HEK293 (cell line): ENCODE results near the gene KLC4.

Source experiments
- EGR2 ChIP-seq: fragments of 450-650 bp; formaldehyde crosslinking; IDR thresholded peaks from 2 replicates; pipeline ENCODE4 v1.5.1; 2016; ENCODE audit warnings: low read depth, missing biosample characterization, missing genetic modification characterization
- KLF7 ChIP-seq: fragments of 450-650 bp; formaldehyde crosslinking; IDR thresholded peaks from 2 replicates; pipeline ENCODE4 v1.5.1; 2016; ENCODE audit warnings: missing biosample characterization, missing genetic modification characterization, borderline replicate concordance
- MYNN ChIP-seq: fragments of 450-650 bp; formaldehyde crosslinking; IDR thresholded peaks from 2 replicates; pipeline ENCODE4 v1.5.1; 2016; ENCODE audit warnings: missing biosample characterization, missing genetic modification characterization, borderline replicate concordance
- OSR2 ChIP-seq: fragments of 450-650 bp; formaldehyde crosslinking; IDR thresholded peaks from 2 replicates; pipeline ENCODE4 v1.5.1; 2016; ENCODE audit warnings: missing biosample characterization, missing genetic modification characterization
- RBAK ChIP-seq: fragments of 450-650 bp; formaldehyde crosslinking; IDR thresholded peaks from 2 replicates; pipeline ENCODE4 v1.5.1; 2016; ENCODE audit warnings: missing biosample characterization, missing genetic modification characterization
- WT1 ChIP-seq: fragments of 450-650 bp; formaldehyde crosslinking; IDR thresholded peaks from 2 replicates; pipeline ENCODE4 v1.5.1; 2016; ENCODE audit warnings: missing biosample characterization, missing genetic modification characterization
- ZFP37 ChIP-seq: fragments of 450-650 bp; formaldehyde crosslinking; IDR thresholded peaks from 2 replicates; pipeline ENCODE4 v1.5.1; 2016; ENCODE audit warnings: missing biosample characterization, missing genetic modification characterization
- ZIC2 ChIP-seq: fragments of 450-650 bp; formaldehyde crosslinking; IDR thresholded peaks from 2 replicates; pipeline ENCODE4 v1.5.1; 2016; ENCODE audit warnings: missing biosample characterization, missing genetic modification characterization
- ZNF121 ChIP-seq: fragments of 450-650 bp; formaldehyde crosslinking; IDR thresholded peaks from 2 replicates; pipeline ENCODE4 v1.5.1; 2016; ENCODE audit warnings: missing biosample characterization, missing genetic modification characterization
- ZNF140 ChIP-seq: fragments of 450-650 bp; formaldehyde crosslinking; IDR thresholded peaks from 2 replicates; pipeline ENCODE4 v1.5.1; 2016; ENCODE audit warnings: missing biosample characterization, missing genetic modification characterization
- ZNF146 ChIP-seq: fragments of 450-650 bp; formaldehyde crosslinking; IDR thresholded peaks from 2 replicates; pipeline ENCODE4 v1.5.1; 2016; ENCODE audit warnings: missing biosample characterization, missing genetic modification characterization
- ZNF202 ChIP-seq: fragments of 450-650 bp; formaldehyde crosslinking; IDR thresholded peaks from 2 replicates; pipeline ENCODE4 v1.5.1; 2016; ENCODE audit warnings: missing biosample characterization, missing genetic modification characterization, borderline replicate concordance
- ZNF24 ChIP-seq: fragments of 450-650 bp; formaldehyde crosslinking; IDR thresholded peaks from 2 replicates; pipeline ENCODE4 v1.5.1; 2016; ENCODE audit warnings: missing biosample characterization, missing genetic modification characterization
- ZNF341 ChIP-seq: fragments of 450-650 bp; formaldehyde crosslinking; IDR thresholded peaks from 2 replicates; pipeline ENCODE4; 2016; ENCODE audit warnings: low read depth, missing biosample characterization, missing genetic modification characterization
- ZNF350 ChIP-seq: fragments of 450-650 bp; formaldehyde crosslinking; IDR thresholded peaks from 2 replicates; pipeline ENCODE4 v1.5.0; 2017; ENCODE audit warnings: missing biosample characterization, mild to moderate bottlenecking, missing genetic modification characterization
- ZNF354C ChIP-seq: fragments of 450-650 bp; formaldehyde crosslinking; IDR thresholded peaks from 2 replicates; pipeline ENCODE4 v1.5.1; 2016; ENCODE audit warnings: missing biosample characterization, missing genetic modification characterization, low read depth, borderline replicate concordance
- ZNF362 ChIP-seq: fragments of 450-650 bp; formaldehyde crosslinking; IDR thresholded peaks from 2 replicates; pipeline ENCODE4 v1.5.1; 2016; ENCODE audit warnings: missing biosample characterization, missing genetic modification characterization
- ZNF48 ChIP-seq: fragments of 450-650 bp; formaldehyde crosslinking; IDR thresholded peaks from 2 replicates; pipeline ENCODE4 v1.5.1; 2016; ENCODE audit warnings: missing biosample characterization, missing genetic modification characterization
- ZNF501 ChIP-seq: fragments of 450-650 bp; formaldehyde crosslinking; IDR thresholded peaks from 2 replicates; pipeline ENCODE4 v1.5.1; 2016; ENCODE audit warnings: missing biosample characterization, missing genetic modification characterization
- ZNF529 ChIP-seq: fragments of 450-650 bp; formaldehyde crosslinking; IDR thresholded peaks from 2 replicates; pipeline ENCODE4 v1.5.1; 2017; ENCODE audit warnings: missing genetic modification characterization, missing biosample characterization; ENCODE audit not compliant: insufficient replicate concordance
- ZNF544 ChIP-seq: fragments of 450-650 bp; formaldehyde crosslinking; IDR thresholded peaks from 2 replicates; pipeline ENCODE4 v1.5.0; 2017; ENCODE audit warnings: missing biosample characterization, missing genetic modification characterization
- ZNF549 ChIP-seq: fragments of 450-650 bp; IDR thresholded peaks from 2 replicates; pipeline ENCODE4 v1.5.1; 2018; ENCODE audit warnings: missing biosample characterization, missing genetic modification characterization, mild to moderate bottlenecking, inconsistent platforms, moderate library complexity
- ZNF558 ChIP-seq: fragments of 450-650 bp; formaldehyde crosslinking; IDR thresholded peaks from 2 replicates; pipeline ENCODE4 v1.5.1; 2016; ENCODE audit warnings: missing biosample characterization, missing genetic modification characterization
- ZNF560 ChIP-seq: fragments of 450-650 bp; formaldehyde crosslinking; IDR thresholded peaks from 2 replicates; pipeline ENCODE4 v1.5.1; 2017; ENCODE audit warnings: missing biosample characterization, missing genetic modification characterization, borderline replicate concordance
- ZNF623 ChIP-seq: fragments of 450-650 bp; formaldehyde crosslinking; IDR thresholded peaks from 2 replicates; pipeline ENCODE4 v1.5.1; 2016; ENCODE audit warnings: missing biosample characterization, missing genetic modification characterization
- ZNF785 ChIP-seq: fragments of 450-650 bp; formaldehyde crosslinking; IDR thresholded peaks from 2 replicates; pipeline ENCODE4 v1.5.1; 2016; ENCODE audit warnings: missing biosample characterization, missing genetic modification characterization
- ZNF830 ChIP-seq: fragments of 450-650 bp; IDR thresholded peaks from 2 replicates; pipeline ENCODE4 v1.5.0; 2018; ENCODE audit warnings: missing biosample characterization, missing genetic modification characterization, low read depth, mild to moderate bottlenecking, moderate library complexity
- ZXDB ChIP-seq: fragments of 450-650 bp; formaldehyde crosslinking; IDR thresholded peaks from 2 replicates; pipeline ENCODE4 v1.5.1; 2016; ENCODE audit warnings: missing biosample characterization, missing genetic modification characterization
- TF ChIP-seq, protein P1 (sequence below): fragments of 450-650 bp; formaldehyde crosslinking; conservative IDR thresholded peaks from 2 replicates; pipeline ENCODE4 v1.5.1; 2016; ENCODE audit warnings: low read depth, missing biosample characterization, missing genetic modification characterization
- TF ChIP-seq, protein P2 (sequence below): fragments of 450-650 bp; formaldehyde crosslinking; IDR thresholded peaks from 2 replicates; pipeline ENCODE4 v1.5.1; 2016; ENCODE audit warnings: missing biosample characterization, missing genetic modification characterization
- TF ChIP-seq, protein P3 (sequence below): fragments of 450-650 bp; formaldehyde crosslinking; IDR thresholded peaks from 2 replicates; pipeline ENCODE4 v1.5.1; 2016; ENCODE audit warnings: missing biosample characterization, missing genetic modification characterization

Gene KLC4

DNA sequence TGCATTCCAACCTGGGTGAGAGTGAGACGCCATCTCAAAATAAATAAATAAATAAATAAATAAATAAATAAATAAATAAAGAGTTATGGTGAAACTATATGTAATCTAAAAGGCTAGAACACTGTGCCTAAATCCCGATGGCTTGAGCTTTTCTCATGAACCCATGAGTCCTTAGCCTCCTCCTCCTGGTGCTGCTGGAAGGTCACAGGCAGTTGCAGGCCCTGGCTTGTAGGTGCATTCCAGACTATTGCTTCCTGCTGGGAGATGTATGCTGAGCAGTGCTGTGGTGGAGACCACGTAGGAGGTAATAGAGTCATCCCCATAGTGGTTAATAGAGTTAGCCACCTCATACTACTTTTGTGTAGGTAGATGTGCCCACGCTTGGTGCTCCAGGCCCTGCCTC is 29.2 kb downstream of the KLC4 start (continued):
- peak; percentile 76 for TF ChIP-seq ZNF529 (tag by site-specific recombination)
- TF ChIP-seq ZNF24 (tag by site-specific recombination): peak; percentile 69; the same call in 1 of the 2 replicates
- TF ChIP-seq WT1 (tag by site-specific recombination): 0 out of 2 replicates have a peak, but pooled peaks have one; percentile 32
- peak; percentile 60 for TF ChIP-seq ZNF341 (tag by site-specific recombination)
- no peak for TF ChIP-seq ZNF544 (tag by site-specific recombination)
- peak; percentile 63; the same call in 1 of the 2 replicates for TF ChIP-seq ZNF146 (tag by site-specific recombination)
- TF ChIP-seq ZNF121 (tag by site-specific recombination): peak; percentile 68; the same call in 1 of the 2 replicates
- peak; percentile 68 for TF ChIP-seq ZIC2 (tag by site-specific recombination)
- TF ChIP-seq ZNF785 (tag by site-specific recombination): 0 out of 2 replicates have a peak, but pooled peaks have one; percentile 49
- peak; percentile 28; the same call in 1 of the 2 replicates for TF ChIP-seq OSR2
- peak; percentile 96 for TF ChIP-seq ZNF354C (tag by site-specific recombination)
- peak; percentile 13; the same call in 1 of the 2 replicates for TF ChIP-seq ZNF362 (tag by site-specific recombination)
- peak; percentile 89 for TF ChIP-seq RBAK (tag by site-specific recombination)
- TF ChIP-seq ZNF623: peak; percentile 90
- peak; percentile 74; the same call in 1 of the 2 replicates for TF ChIP-seq KLF7 (tag by site-specific recombination)
- TF ChIP-seq ZNF48 (tag by site-specific recombination): no peak
- peak; percentile 99 for TF ChIP-seq ZNF560 (tag by site-specific recombination)
- TF ChIP-seq ZNF501: peak; percentile 79
- TF ChIP-seq, protein P1, sequence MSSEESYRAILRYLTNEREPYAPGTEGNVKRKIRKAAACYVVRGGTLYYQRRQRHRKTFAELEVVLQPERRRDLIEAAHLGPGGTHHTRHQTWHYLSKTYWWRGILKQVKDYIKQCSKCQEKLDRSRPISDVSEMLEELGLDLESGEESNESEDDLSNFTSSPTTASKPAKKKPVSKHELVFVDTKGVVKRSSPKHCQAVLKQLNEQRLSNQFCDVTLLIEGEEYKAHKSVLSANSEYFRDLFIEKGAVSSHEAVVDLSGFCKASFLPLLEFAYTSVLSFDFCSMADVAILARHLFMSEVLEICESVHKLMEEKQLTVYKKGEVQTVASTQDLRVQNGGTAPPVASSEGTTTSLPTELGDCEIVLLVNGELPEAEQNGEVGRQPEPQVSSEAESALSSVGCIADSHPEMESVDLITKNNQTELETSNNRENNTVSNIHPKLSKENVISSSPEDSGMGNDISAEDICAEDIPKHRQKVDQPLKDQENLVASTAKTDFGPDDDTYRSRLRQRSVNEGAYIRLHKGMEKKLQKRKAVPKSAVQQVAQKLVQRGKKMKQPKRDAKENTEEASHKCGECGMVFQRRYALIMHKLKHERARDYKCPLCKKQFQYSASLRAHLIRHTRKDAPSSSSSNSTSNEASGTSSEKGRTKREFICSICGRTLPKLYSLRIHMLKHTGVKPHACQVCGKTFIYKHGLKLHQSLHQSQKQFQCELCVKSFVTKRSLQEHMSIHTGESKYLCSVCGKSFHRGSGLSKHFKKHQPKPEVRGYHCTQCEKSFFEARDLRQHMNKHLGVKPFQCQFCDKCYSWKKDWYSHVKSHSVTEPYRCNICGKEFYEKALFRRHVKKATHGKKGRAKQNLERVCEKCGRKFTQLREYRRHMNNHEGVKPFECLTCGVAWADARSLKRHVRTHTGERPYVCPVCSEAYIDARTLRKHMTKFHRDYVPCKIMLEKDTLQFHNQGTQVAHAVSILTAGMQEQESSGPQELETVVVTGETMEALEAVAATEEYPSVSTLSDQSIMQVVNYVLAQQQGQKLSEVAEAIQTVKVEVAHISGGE (tag by site-specific recombination): peak; percentile 85
- TF ChIP-seq ZXDB: peak; percentile 87
- TF ChIP-seq ZNF202 (tag by site-specific recombination): peak; percentile 99
- peak; percentile 98 for TF ChIP-seq ZNF140 (tag by site-specific recombination)
- TF ChIP-seq MYNN (tag by site-specific recombination): peak; percentile 65; the same call in 1 of the 2 replicates
- no peak for TF ChIP-seq ZNF549 (tag by site-specific recombination)
- TF ChIP-seq ZNF830 (tag by site-specific recombination): no peak
- peak; percentile 93 for TF ChIP-seq ZFP37
- TF ChIP-seq, protein P2, sequence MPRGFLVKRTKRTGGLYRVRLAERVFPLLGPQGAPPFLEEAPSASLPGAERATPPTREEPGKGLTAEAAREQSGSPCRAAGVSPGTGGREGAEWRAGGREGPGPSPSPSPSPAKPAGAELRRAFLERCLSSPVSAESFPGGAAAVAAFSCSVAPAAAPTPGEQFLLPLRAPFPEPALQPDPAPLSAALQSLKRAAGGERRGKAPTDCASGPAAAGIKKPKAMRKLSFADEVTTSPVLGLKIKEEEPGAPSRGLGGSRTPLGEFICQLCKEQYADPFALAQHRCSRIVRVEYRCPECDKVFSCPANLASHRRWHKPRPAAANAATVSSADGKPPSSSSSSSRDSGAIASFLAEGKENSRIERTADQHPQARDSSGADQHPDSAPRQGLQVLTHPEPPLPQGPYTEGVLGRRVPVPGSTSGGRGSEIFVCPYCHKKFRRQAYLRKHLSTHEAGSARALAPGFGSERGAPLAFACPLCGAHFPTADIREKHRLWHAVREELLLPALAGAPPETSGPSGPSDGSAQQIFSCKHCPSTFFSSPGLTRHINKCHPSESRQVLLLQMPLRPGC (tag by site-specific recombination): peak; percentile 50; the same call in 1 of the 2 replicates
- peak; percentile 95 for TF ChIP-seq EGR2 (tag by site-specific recombination)
- TF ChIP-seq ZNF558 (tag by site-specific recombination): peak; percentile 95
- TF ChIP-seq ZNF350 (tag by site-specific recombination): no peak
- TF ChIP-seq, protein P3, sequence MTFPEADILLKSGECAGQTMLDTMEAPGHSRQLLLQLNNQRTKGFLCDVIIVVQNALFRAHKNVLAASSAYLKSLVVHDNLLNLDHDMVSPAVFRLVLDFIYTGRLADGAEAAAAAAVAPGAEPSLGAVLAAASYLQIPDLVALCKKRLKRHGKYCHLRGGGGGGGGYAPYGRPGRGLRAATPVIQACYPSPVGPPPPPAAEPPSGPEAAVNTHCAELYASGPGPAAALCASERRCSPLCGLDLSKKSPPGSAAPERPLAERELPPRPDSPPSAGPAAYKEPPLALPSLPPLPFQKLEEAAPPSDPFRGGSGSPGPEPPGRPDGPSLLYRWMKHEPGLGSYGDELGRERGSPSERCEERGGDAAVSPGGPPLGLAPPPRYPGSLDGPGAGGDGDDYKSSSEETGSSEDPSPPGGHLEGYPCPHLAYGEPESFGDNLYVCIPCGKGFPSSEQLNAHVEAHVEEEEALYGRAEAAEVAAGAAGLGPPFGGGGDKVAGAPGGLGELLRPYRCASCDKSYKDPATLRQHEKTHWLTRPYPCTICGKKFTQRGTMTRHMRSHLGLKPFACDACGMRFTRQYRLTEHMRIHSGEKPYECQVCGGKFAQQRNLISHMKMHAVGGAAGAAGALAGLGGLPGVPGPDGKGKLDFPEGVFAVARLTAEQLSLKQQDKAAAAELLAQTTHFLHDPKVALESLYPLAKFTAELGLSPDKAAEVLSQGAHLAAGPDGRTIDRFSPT (tag by site-specific recombination): peak; percentile 62
